HG03442 (cell line): ENCODE measurements around the gene GLIS1.

Experiments
- ATAC-seq: cut with Tn5 transposase; IDR thresholded peaks from one replicate; pipeline ENCODE4 v1.9.1; 2021; ENCODE audit warnings: mild to moderate bottlenecking, moderate library complexity; ENCODE audit not compliant: unreplicated experiment

The GLIS1 gene

GRCh38 chr1:53718443-53718842, 20.5 kb downstream of the GLIS1 start:
- ATAC-seq = no peak

- no peak for ATAC-seq
Measured at GRCh38 chr1:53717025-53717804, 21.7 kb downstream of the GLIS1 start.

- no peak for ATAC-seq
Measured at GRCh38 chr1:53716150-53716549, 22.8 kb downstream of the GLIS1 start.

- ATAC-seq = no peak
Measured at GRCh38 chr1:53715478-53715877, 23.5 kb downstream of the GLIS1 start.

GRCh38 chr1:53712276-53712675, 26.7 kb downstream of the GLIS1 start:
- ATAC-seq = no peak

- ATAC-seq = no peak
Measured at GRCh38 chr1:53710584-53710983, 28.4 kb downstream of the GLIS1 start.

GRCh38 chr1:53708687-53709086, 30.3 kb downstream of the GLIS1 start:
- no peak for ATAC-seq

- no peak for ATAC-seq
Measured at GRCh38 chr1:53706356-53706755, 32.6 kb downstream of the GLIS1 start.

GRCh38 chr1:53705446-53706096, 33.4 kb downstream of the GLIS1 start:
- ATAC-seq = no peak

GRCh38 chr1:53704804-53705445, 34.0 kb downstream of the GLIS1 start:
- no peak for ATAC-seq

- ATAC-seq = no peak
Measured at GRCh38 chr1:53704304-53704703, 34.7 kb downstream of the GLIS1 start.

- ATAC-seq = no peak
Measured at GRCh38 chr1:53703174-53703573, 35.8 kb downstream of the GLIS1 start.

GRCh38 chr1:53702341-53702740, 36.6 kb downstream of the GLIS1 start:
- ATAC-seq = no peak

- ATAC-seq = no peak
Measured at GRCh38 chr1:53700776-53701175, 38.2 kb downstream of the GLIS1 start.

- ATAC-seq = no peak
Measured at GRCh38 chr1:53699981-53700380, 39.0 kb downstream of the GLIS1 start.

GRCh38 chr1:53698384-53698980, 40.5 kb downstream of the GLIS1 start:
- no peak for ATAC-seq

- ATAC-seq = no peak
Measured at GRCh38 chr1:53697721-53698383, 41.1 kb downstream of the GLIS1 start.

GRCh38 chr1:53696990-53697389, 42.0 kb downstream of the GLIS1 start:
- no peak for ATAC-seq

GRCh38 chr1:53696571-53696970, 42.4 kb downstream of the GLIS1 start:
- no peak for ATAC-seq

GRCh38 chr1:53696051-53696450, 42.9 kb downstream of the GLIS1 start:
- no peak for ATAC-seq

GRCh38 chr1:53695116-53695515, 43.8 kb downstream of the GLIS1 start:
- no peak for ATAC-seq
